ENCODE results near the gene S100A7. TPM values are rescaled to one million over a fixed set of nuclear protein-coding genes. Genes with fewer than 3 reads are reported as not detected.

Gene S100A7
- total and polyA plus RNA-seq, 9 of the 15 experiments (the other 6 are each of a cell fraction or from before 2014, with no cell fraction given): not detected

DNA sequence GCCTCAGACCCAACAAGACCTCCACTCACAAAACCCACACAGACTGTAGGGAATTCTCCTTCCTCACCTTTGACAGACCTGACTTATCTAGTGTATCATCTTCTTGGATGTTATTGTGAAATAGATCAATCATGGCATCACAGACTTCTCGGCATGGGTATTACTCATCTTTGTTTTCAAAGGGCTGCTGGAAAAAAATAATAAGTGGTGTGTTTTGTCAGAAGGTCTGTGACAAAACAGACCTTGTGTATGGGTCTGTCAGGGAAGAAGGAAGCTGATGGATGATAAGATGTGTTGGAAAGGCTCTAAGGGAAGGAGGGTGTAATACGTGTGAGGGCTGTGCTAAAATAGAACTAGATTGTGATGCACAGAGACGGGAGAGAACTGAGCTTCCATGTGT lies 13.9 kb upstream of the S100A7 start:
- no peak for DNase-seq (ENCODE audit: extremely low read depth in 1 of 4, low spot score in 3 of 4)
- H3K79me2 ChIP-seq (ENCODE audit: control insufficient read depth, insufficient read depth, low read length): no peaks in the 10 kb centered on the region
- H3K9me3 ChIP-seq (replicated peaks; ENCODE audit: control insufficient read depth, insufficient read depth, low read depth, low read length): 0 out of 2 replicates have a peak, but pooled peaks cover 3% of the 10 kb centered on the region
- H3K4me2 ChIP-seq (ENCODE audit: insufficient read depth, low read length): no peak overlapping the region
- peaks cover 0 to 11% of the 10 kb centered on the region in 2 experiments; a peak in 2 of 5 replicates for H3K27me3 ChIP-seq (ENCODE audit: control insufficient read depth in 2 of 2, insufficient read depth in 2 of 2, low read length in 2 of 2)
- H3K27ac ChIP-seq (ENCODE audit: extremely low read depth, low read depth, low read length): no peak overlapping the region
- ChIA-PET POLR2A (no interaction called here), CTCF (ENCODE audit: low intra/inter-chr PET ratio) (no interaction called here)
- WGBS (ENCODE audit: insufficient coverage, low coverage, missing lambda C conversion rate): 7% methylated on average over 3 of the region's 3 CpGs
- TF ChIP-seq CEBPB (tag; IDR thresholded peaks at IDR 0.05) (peak; percentile 33; the same call in 1 of the 2 replicates), ZNF76 (CRISPR knock-in tag; IDR thresholded peaks at IDR 0.05; ENCODE audit: borderline replicate concordance) (no peak)
- in situ Hi-C loops (cut with MboI) (no loop called here), intact Hi-C loops (cut with micrococcal nuclease) (no loop called here)
- H2AFZ ChIP-seq (ENCODE audit: low read depth, low read length): no peak overlapping the region
- no peaks in the 10 kb centered on the region for H3K36me3 ChIP-seq (ENCODE audit: control insufficient read depth, insufficient read depth, low read length)
- H3K9ac ChIP-seq (ENCODE audit: insufficient read depth in 1 of 2, low read depth in 2 of 2, low read length in 2 of 2): no peak overlapping the region
- ATAC-seq: no peak
- no peak for FAIRE-seq
- no peaks in the 10 kb centered on the region for H4K20me1 ChIP-seq (replicated peaks; ENCODE audit: control insufficient read depth, insufficient read depth, low read length)
- H3K9me1 ChIP-seq (ENCODE audit: control insufficient read depth, insufficient read depth, low read length): no peaks in the 10 kb centered on the region
- H3K4me3 ChIP-seq: no peak overlapping the region
- BruUV-seq (replicated peaks): no TSS peak
- H3K4me1 ChIP-seq (replicated peaks in 1 of 2; ENCODE audit: control insufficient read depth in 2 of 2, insufficient read depth in 2 of 2, low read length in 2 of 2): no peaks in the 10 kb centered on the region

- Histone ChIP-seq H2AFZ (ENCODE audit: low read depth, low read length) (no peak overlapping the region), H3K4me3 (no peak overlapping the region), H4K20me1 (replicated peaks; ENCODE audit: control insufficient read depth, insufficient read depth, low read length) (no peaks in the 10 kb centered on the region), H3K27me3 (ENCODE audit: control insufficient read depth in 2 of 2, insufficient read depth in 2 of 2, low read length in 2 of 2) (peaks cover 0 to 12% of the 10 kb centered on the region in 2 experiments; a peak in 1 of 5 replicates), H3K4me2 (ENCODE audit: insufficient read depth, low read length) (no peak overlapping the region), H3K36me3 (ENCODE audit: control insufficient read depth, insufficient read depth, low read length) (no peaks in the 10 kb centered on the region), H3K79me2 (ENCODE audit: control insufficient read depth, insufficient read depth, low read length) (no peaks in the 10 kb centered on the region), H3K9me3 (replicated peaks; ENCODE audit: control insufficient read depth, insufficient read depth, low read depth, low read length) (0 out of 2 replicates have a peak, but pooled peaks cover 3% of the 10 kb centered on the region), H3K9me1 (ENCODE audit: control insufficient read depth, insufficient read depth, low read length) (no peaks in the 10 kb centered on the region), H3K4me1 (replicated peaks in 1 of 2; ENCODE audit: control insufficient read depth in 2 of 2, insufficient read depth in 2 of 2, low read length in 2 of 2) (no peaks in the 10 kb centered on the region), H3K9ac (ENCODE audit: insufficient read depth in 1 of 2, low read depth in 2 of 2, low read length in 2 of 2) (no peak overlapping the region), H3K27ac (ENCODE audit: extremely low read depth, low read depth, low read length) (no peak overlapping the region)
- in situ Hi-C loops (cut with MboI) (no loop called here), intact Hi-C loops (cut with micrococcal nuclease) (no loop called here)
- no peak for ATAC-seq
- ChIA-PET CTCF (ENCODE audit: low intra/inter-chr PET ratio) (no interaction called here), POLR2A (interaction anchor here (2.4 kb wide), 1 partner anchor 8 kb away, joined by 8 read pairs; no protein-coding TSS in a partner anchor)
- no peak for DNase-seq (ENCODE audit: extremely low read depth in 1 of 4, low spot score in 3 of 4)
- TF ChIP-seq NR1H2 (CRISPR knock-in tag; IDR thresholded peaks at IDR 0.05) (no peak), CREB1 (IDR thresholded peaks at IDR 0.05) (no peak), CREB1 (CRISPR knock-in tag; IDR thresholded peaks at IDR 0.05) (no peak), FOSL1 (tag; conservative IDR thresholded peaks at IDR 0.05) (peak; percentile 74), SMAD1 (IDR thresholded peaks at IDR 0.05; ENCODE audit: low read depth, low read length, partially characterized antibody) (no peak), CEBPG (CRISPR knock-in tag; IDR thresholded peaks at IDR 0.05) (no peak), CEBPG (tag; conservative IDR thresholded peaks at IDR 0.05 in 1 of 2, IDR thresholded peaks at IDR 0.05 in 1 of 2) (peak in 1 of 2 experiments; percentile 65; a peak in 2 of 4 replicates), NFIX (CRISPR knock-in tag; IDR thresholded peaks at IDR 0.05; ENCODE audit: low read depth) (no peak), RHOXF2B (CRISPR knock-in tag; conservative IDR thresholded peaks at IDR 0.05) (no peak), SOX6 (IDR thresholded peaks at IDR 0.05) (no peak)
- TF ChIP-seq, protein P1, sequence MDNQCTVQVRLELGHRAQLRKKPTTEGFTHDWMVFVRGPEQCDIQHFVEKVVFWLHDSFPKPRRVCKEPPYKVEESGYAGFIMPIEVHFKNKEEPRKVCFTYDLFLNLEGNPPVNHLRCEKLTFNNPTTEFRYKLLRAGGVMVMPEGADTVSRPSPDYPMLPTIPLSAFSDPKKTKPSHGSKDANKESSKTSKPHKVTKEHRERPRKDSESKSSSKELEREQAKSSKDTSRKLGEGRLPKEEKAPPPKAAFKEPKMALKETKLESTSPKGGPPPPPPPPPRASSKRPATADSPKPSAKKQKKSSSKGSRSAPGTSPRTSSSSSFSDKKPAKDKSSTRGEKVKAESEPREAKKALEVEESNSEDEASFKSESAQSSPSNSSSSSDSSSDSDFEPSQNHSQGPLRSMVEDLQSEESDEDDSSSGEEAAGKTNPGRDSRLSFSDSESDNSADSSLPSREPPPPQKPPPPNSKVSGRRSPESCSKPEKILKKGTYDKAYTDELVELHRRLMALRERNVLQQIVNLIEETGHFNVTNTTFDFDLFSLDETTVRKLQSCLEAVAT (IDR thresholded peaks at IDR 0.05): no peak
- TF ChIP-seq, protein P2, sequence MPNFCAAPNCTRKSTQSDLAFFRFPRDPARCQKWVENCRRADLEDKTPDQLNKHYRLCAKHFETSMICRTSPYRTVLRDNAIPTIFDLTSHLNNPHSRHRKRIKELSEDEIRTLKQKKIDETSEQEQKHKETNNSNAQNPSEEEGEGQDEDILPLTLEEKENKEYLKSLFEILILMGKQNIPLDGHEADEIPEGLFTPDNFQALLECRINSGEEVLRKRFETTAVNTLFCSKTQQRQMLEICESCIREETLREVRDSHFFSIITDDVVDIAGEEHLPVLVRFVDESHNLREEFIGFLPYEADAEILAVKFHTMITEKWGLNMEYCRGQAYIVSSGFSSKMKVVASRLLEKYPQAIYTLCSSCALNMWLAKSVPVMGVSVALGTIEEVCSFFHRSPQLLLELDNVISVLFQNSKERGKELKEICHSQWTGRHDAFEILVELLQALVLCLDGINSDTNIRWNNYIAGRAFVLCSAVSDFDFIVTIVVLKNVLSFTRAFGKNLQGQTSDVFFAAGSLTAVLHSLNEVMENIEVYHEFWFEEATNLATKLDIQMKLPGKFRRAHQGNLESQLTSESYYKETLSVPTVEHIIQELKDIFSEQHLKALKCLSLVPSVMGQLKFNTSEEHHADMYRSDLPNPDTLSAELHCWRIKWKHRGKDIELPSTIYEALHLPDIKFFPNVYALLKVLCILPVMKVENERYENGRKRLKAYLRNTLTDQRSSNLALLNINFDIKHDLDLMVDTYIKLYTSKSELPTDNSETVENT (CRISPR knock-in tag; IDR thresholded peaks at IDR 0.05): no peak
- FAIRE-seq: no peak
- no TSS peak for BruUV-seq (replicated peaks)
Measured at GRCh38 chr1:153470707-153471106, 10.3 kb upstream of the S100A7 start.

Measured in K562 (cell line).